Esophagus muscularis mucosa (tissue), 4 donors: ENCODE data around the gene PPP1R3A.

Experiments
- CTCF ChIP-seq, 3 experiments: fragments of 200-600 bp in 2 of 3; fragments of 450-650 bp in 1 of 3; sonication (generic) in 2 of 3; IDR thresholded peaks; one replicate each; pipeline ENCODE4 v1.5.1; 2017 to 2019; ENCODE audit warnings: antibody characterized with exemption in 3 of 3, mild to moderate bottlenecking in 2 of 3, moderate library complexity in 1 of 3
- EP300 ChIP-seq: sonication (generic); formaldehyde crosslinking; IDR thresholded peaks from one replicate; pipeline ENCODE4 v1.6.1; 2017; ENCODE audit warnings: antibody characterized with exemption
- POLR2A ChIP-seq: fragments of 450-650 bp; IDR thresholded peaks from one replicate; pipeline ENCODE4 v1.6.1; 2017; ENCODE audit warnings: antibody characterized with exemption, moderate library complexity, mild to moderate bottlenecking, low read depth
- POLR2AphosphoS5 ChIP-seq, 2 donors: sonication (generic); formaldehyde crosslinking; IDR thresholded peaks; one replicate each; pipeline ENCODE4 v1.6.1; 2017; ENCODE audit warnings: antibody characterized with exemption in 2 of 2

GRCh38 chr7:113875224-113875623 is 43.6 kb downstream of the PPP1R3A start:
- TF ChIP-seq EP300: no peak
- TF ChIP-seq CTCF (IDR thresholded peaks at IDR 0.05): no peak
- TF ChIP-seq POLR2A: no peak
- no peak for TF ChIP-seq POLR2AphosphoS5 (IDR thresholded peaks at IDR 0.05)
